ENCODE measurements around the gene ANP32E. TPM values are rescaled to one million over a fixed set of nuclear protein-coding genes. Genes with fewer than 3 reads are reported as not detected.

The ANP32E gene
- total and polyA plus RNA-seq, 2 experiments from 2014 or later, result 14.4 to 55.2 TPM

DNA sequence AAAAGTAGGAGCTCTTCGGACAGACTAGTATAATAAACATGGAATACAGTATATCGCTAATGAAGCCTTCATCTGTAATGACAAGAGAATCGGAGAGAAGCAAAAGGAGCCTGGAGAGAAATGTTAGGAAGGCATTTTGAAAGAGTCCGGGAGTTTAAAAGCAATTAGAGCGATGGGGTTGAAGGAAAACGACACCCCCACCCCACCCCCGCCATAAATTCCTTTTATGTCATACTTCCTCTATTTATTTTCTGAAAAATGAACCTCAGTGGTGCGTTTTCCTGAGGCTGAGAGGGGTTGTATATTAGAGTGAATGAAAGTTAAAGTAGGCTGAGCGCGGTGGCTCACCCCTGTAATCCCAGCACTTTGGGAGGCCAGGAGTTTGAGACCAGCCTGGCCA lies 33.5 kb upstream of the ANP32E start:
- Histone ChIP-seq H3K4me1 (ENCODE audit: insufficient read depth) (peaks cover 7% of the 10 kb centered on the region; the same call in 1 of the 2 replicates), H3K4me3 (peak overlapping the region; percentile 100), H3K79me2 (ENCODE audit: insufficient read depth) (peaks cover 31% of the 10 kb centered on the region), H3K27me3 (replicated peaks; ENCODE audit: insufficient read depth) (no peaks in the 10 kb centered on the region), H3K27ac (peak overlapping the region; percentile 42), H3F3A (ENCODE audit: insufficient read depth) (no peaks in the 10 kb centered on the region), H2AFZ (peak overlapping the region; percentile 86), H3K9me2 (ENCODE audit: insufficient read depth) (no peaks in the 10 kb centered on the region), H3K9me3 (ENCODE audit: low read depth) (no peaks in the 10 kb centered on the region), H3K4me2 (ENCODE audit: unreplicated experiment) (peak overlapping the region; percentile 97), H3K36me3 (ENCODE audit: low read depth) (0 out of 2 replicates have a peak, but pooled peaks cover 10% of the 10 kb centered on the region), H4K20me1 (ENCODE audit: insufficient read depth) (no peaks in the 10 kb centered on the region), H3K9ac (peak overlapping the region; percentile 99)
- 51 to 53% methylated on average over 10 of the region's 10 CpGs for WGBS, 2 experiments (ENCODE audit: low coverage in 1 of 2, low lambda C conversion rate in 2 of 2, missing lambda C conversion rate in 2 of 2)
- TF ChIP-seq EZH2phosphoT487 (IDR thresholded peaks at IDR 0.05; ENCODE audit: insufficient read depth, low read depth) (no peak), EZH2 (IDR thresholded peaks at IDR 0.05; ENCODE audit: insufficient read depth, poor library complexity, severe bottlenecking) (no peak)
- DNase-seq, result no peak
- in situ Hi-C loops (cut with MboI), result no loop called here

- H3F3A ChIP-seq (ENCODE audit: insufficient read depth), result no peaks in the 10 kb centered on the region
- peaks cover 31% of the 10 kb centered on the region for H3K79me2 ChIP-seq (ENCODE audit: insufficient read depth)
- no peaks in the 10 kb centered on the region for H3K9me3 ChIP-seq (ENCODE audit: low read depth)
- no peaks in the 10 kb centered on the region for H3K9me2 ChIP-seq (ENCODE audit: insufficient read depth)
- H3K4me3 ChIP-seq, result peak within 1 kb of the TSS; percentile 100
- H3K4me2 ChIP-seq (ENCODE audit: unreplicated experiment), result peak within 1 kb of the TSS; percentile 97
- H3K4me1 ChIP-seq (ENCODE audit: insufficient read depth), result peaks cover 7% of the 10 kb centered on the region; the same call in 1 of the 2 replicates
- peak within 1 kb of the TSS; percentile 99 for H3K9ac ChIP-seq
- peak; percentile 99 for DNase-seq
- H3K27ac ChIP-seq, result peak within 1 kb of the TSS; percentile 74
- peak within 1 kb of the TSS; percentile 86 for H2AFZ ChIP-seq
- no peaks in the 10 kb centered on the region for H3K27me3 ChIP-seq (replicated peaks; ENCODE audit: insufficient read depth)
- H4K20me1 ChIP-seq (ENCODE audit: insufficient read depth), result no peaks in the 10 kb centered on the region
- TF ChIP-seq EZH2phosphoT487 (IDR thresholded peaks at IDR 0.05; ENCODE audit: insufficient read depth, low read depth) (no peak), EZH2 (IDR thresholded peaks at IDR 0.05; ENCODE audit: insufficient read depth, poor library complexity, severe bottlenecking) (no peak)
- in situ Hi-C loops (cut with MboI), result no loop called here
- H3K36me3 ChIP-seq (ENCODE audit: low read depth), result 0 out of 2 replicates have a peak, but pooled peaks cover 10% of the 10 kb centered on the region
- 1% methylated on average over 35 to 48 of the region's 49 CpGs for WGBS, 2 experiments (ENCODE audit: low coverage in 1 of 2, low lambda C conversion rate in 2 of 2, missing lambda C conversion rate in 2 of 2)
Measured at GRCh38 chr1:150268705-150269403, 32.9 kb upstream of the ANP32E start, which contains the start of gene APH1A. TSS of gene APH1A (minus strand) at chr1:150269016. CDS start at chr1:150268810, 206 bp downstream.

- no peaks in the 10 kb centered on the region for H3K27me3 ChIP-seq (replicated peaks; ENCODE audit: insufficient read depth)
- peak overlapping the region; percentile 99 for H3K9ac ChIP-seq
- H3K27ac ChIP-seq, result peak overlapping the region; percentile 74
- H2AFZ ChIP-seq, result peak overlapping the region; percentile 86
- H3K4me2 ChIP-seq (ENCODE audit: unreplicated experiment), result peak overlapping the region; percentile 97
- H3K79me2 ChIP-seq (ENCODE audit: insufficient read depth), result peaks cover 31% of the 10 kb centered on the region
- H3K4me3 ChIP-seq, result peak overlapping the region; percentile 100
- in situ Hi-C loops (cut with MboI), result no loop called here
- peaks cover 7% of the 10 kb centered on the region; the same call in 1 of the 2 replicates for H3K4me1 ChIP-seq (ENCODE audit: insufficient read depth)
- TF ChIP-seq EZH2 (IDR thresholded peaks at IDR 0.05; ENCODE audit: insufficient read depth, poor library complexity, severe bottlenecking) (no peak), EZH2phosphoT487 (IDR thresholded peaks at IDR 0.05; ENCODE audit: insufficient read depth, low read depth) (no peak)
- WGBS, 2 experiments (ENCODE audit: low coverage in 1 of 2, low lambda C conversion rate in 2 of 2, missing lambda C conversion rate in 2 of 2), result 1% methylated on average over 21 of the region's 21 CpGs
- H4K20me1 ChIP-seq (ENCODE audit: insufficient read depth), result no peaks in the 10 kb centered on the region
- peak; percentile 71 for DNase-seq
- H3F3A ChIP-seq (ENCODE audit: insufficient read depth), result no peaks in the 10 kb centered on the region
- H3K9me3 ChIP-seq (ENCODE audit: low read depth), result no peaks in the 10 kb centered on the region
- 0 out of 2 replicates have a peak, but pooled peaks cover 10% of the 10 kb centered on the region for H3K36me3 ChIP-seq (ENCODE audit: low read depth)
- H3K9me2 ChIP-seq (ENCODE audit: insufficient read depth), result no peaks in the 10 kb centered on the region
Measured at GRCh38 chr1:150268340-150268704, 32.4 kb upstream of the ANP32E start.

- 0 out of 2 replicates have a peak, but pooled peaks cover 10% of the 10 kb centered on the region for H3K36me3 ChIP-seq (ENCODE audit: low read depth)
- 34 to 48% methylated on average over 6 of the region's 6 CpGs for WGBS, 2 experiments (ENCODE audit: low coverage in 1 of 2, low lambda C conversion rate in 2 of 2, missing lambda C conversion rate in 2 of 2)
- in situ Hi-C loops (cut with MboI), result no loop called here
- peak; percentile 40 for DNase-seq
- H3K9me3 ChIP-seq (ENCODE audit: low read depth), result no peaks in the 10 kb centered on the region
- peak overlapping the region; percentile 86 for H2AFZ ChIP-seq
- H3K9ac ChIP-seq, result peak overlapping the region; percentile 99
- peak overlapping the region; percentile 74 for H3K27ac ChIP-seq
- H4K20me1 ChIP-seq (ENCODE audit: insufficient read depth), result no peaks in the 10 kb centered on the region
- peak overlapping the region; percentile 97 for H3K4me2 ChIP-seq (ENCODE audit: unreplicated experiment)
- peaks cover 31% of the 10 kb centered on the region for H3K79me2 ChIP-seq (ENCODE audit: insufficient read depth)
- H3K4me3 ChIP-seq, result peak overlapping the region; percentile 100
- peaks cover 7% of the 10 kb centered on the region; the same call in 1 of the 2 replicates for H3K4me1 ChIP-seq (ENCODE audit: insufficient read depth)
- H3K27me3 ChIP-seq (replicated peaks; ENCODE audit: insufficient read depth), result no peaks in the 10 kb centered on the region
- H3K9me2 ChIP-seq (ENCODE audit: insufficient read depth), result no peaks in the 10 kb centered on the region
- H3F3A ChIP-seq (ENCODE audit: insufficient read depth), result no peaks in the 10 kb centered on the region
- TF ChIP-seq EZH2 (IDR thresholded peaks at IDR 0.05; ENCODE audit: insufficient read depth, poor library complexity, severe bottlenecking) (no peak), EZH2phosphoT487 (IDR thresholded peaks at IDR 0.05; ENCODE audit: insufficient read depth, low read depth) (no peak)
Measured at GRCh38 chr1:150267896-150268295, 32.0 kb upstream of the ANP32E start.
